Measurements from ENCODE around the gene MOCS2.
"Not testable (repeated sequence)": the region's sequence is repeated elsewhere in the genome, so short reads cannot be mapped to it uniquely, and the experiment has no call there.

The MOCS2 gene

GRCh38 chr5:53113947-53114346 lies 4.4 kb upstream of the MOCS2 start:
- 0 out of 2 replicates have a peak, but pooled peaks cover 4% of the 10 kb centered on the region for H3F3A ChIP-seq (ENCODE audit: insufficient read depth)
- no peaks in the 10 kb centered on the region for H4K20me1 ChIP-seq (ENCODE audit: low read depth, low read length)
- H3K4me3 ChIP-seq (ENCODE audit: insufficient read depth, low read length, poor library complexity, severe bottlenecking) = no peak overlapping the region
- no peak overlapping the region for H3K4me2 ChIP-seq (ENCODE audit: low read depth, low read length, poor library complexity, severe bottlenecking)
- H3K9ac ChIP-seq (ENCODE audit: low read length) = no peak overlapping the region
- no peaks in the 10 kb centered on the region for H3K36me3 ChIP-seq (ENCODE audit: low read length)
- peaks cover 3% of the 10 kb centered on the region; the same call in 1 of the 2 replicates for H3K79me2 ChIP-seq (ENCODE audit: insufficient read depth, low read length)
- no peaks in the 10 kb centered on the region for H3K9me2 ChIP-seq (replicated peaks; ENCODE audit: insufficient read depth, low read length)
- H3K9me3 ChIP-seq (ENCODE audit: insufficient read depth, low read length) = no peaks in the 10 kb centered on the region
- no peak overlapping the region for H3K27ac ChIP-seq (ENCODE audit: low read depth, low read length)
- no peak overlapping the region for H2AFZ ChIP-seq (ENCODE audit: low read depth, low read length, severe bottlenecking)
- TF ChIP-seq CTCF (IDR thresholded peaks at IDR 0.05; ENCODE audit: insufficient read depth, low read length, poor library complexity, severe bottlenecking) = no peak
- TF ChIP-seq EZH2phosphoT487 (conservative IDR thresholded peaks at IDR 0.05; ENCODE audit: low read length) = no peak
- no peaks in the 10 kb centered on the region for H3K27me3 ChIP-seq (ENCODE audit: low read length)

GRCh38 chr5:53112909-53113308 lies 3.4 kb upstream of the MOCS2 start:
- 0 out of 2 replicates have a peak, but pooled peaks cover 4% of the 10 kb centered on the region for H3F3A ChIP-seq (ENCODE audit: insufficient read depth)
- H3K9me2 ChIP-seq (replicated peaks; ENCODE audit: insufficient read depth, low read length) = no peaks in the 10 kb centered on the region
- H3K4me3 ChIP-seq (ENCODE audit: insufficient read depth, low read length, poor library complexity, severe bottlenecking) = no peak overlapping the region
- H3K27ac ChIP-seq (ENCODE audit: low read depth, low read length) = no peak overlapping the region
- H3K9me3 ChIP-seq (ENCODE audit: insufficient read depth, low read length) = no peaks in the 10 kb centered on the region
- no peak overlapping the region for H3K9ac ChIP-seq (ENCODE audit: low read length)
- H3K36me3 ChIP-seq (ENCODE audit: low read length) = no peaks in the 10 kb centered on the region
- H2AFZ ChIP-seq (ENCODE audit: low read depth, low read length, severe bottlenecking) = no peak overlapping the region
- H4K20me1 ChIP-seq (ENCODE audit: low read depth, low read length) = no peaks in the 10 kb centered on the region
- TF ChIP-seq CTCF (IDR thresholded peaks at IDR 0.05; ENCODE audit: insufficient read depth, low read length, poor library complexity, severe bottlenecking) (no peak), EZH2phosphoT487 (conservative IDR thresholded peaks at IDR 0.05; ENCODE audit: low read length) (no peak)
- no peak overlapping the region for H3K4me2 ChIP-seq (ENCODE audit: low read depth, low read length, poor library complexity, severe bottlenecking)
- peaks cover 14% of the 10 kb centered on the region; the same call in 1 of the 2 replicates for H3K79me2 ChIP-seq (ENCODE audit: insufficient read depth, low read length)
- H3K27me3 ChIP-seq (ENCODE audit: low read length) = no peaks in the 10 kb centered on the region

GRCh38 chr5:53112307-53112706 lies 2.8 kb upstream of the MOCS2 start:
- H3K79me2 ChIP-seq (ENCODE audit: insufficient read depth, low read length) = peaks cover 20% of the 10 kb centered on the region; the same call in 1 of the 2 replicates
- H3K27me3 ChIP-seq (ENCODE audit: low read length); H3K9ac ChIP-seq (ENCODE audit: low read length); H4K20me1 ChIP-seq (ENCODE audit: low read depth, low read length); H3K27ac ChIP-seq (ENCODE audit: low read depth, low read length); H3K9me3 ChIP-seq (ENCODE audit: insufficient read depth, low read length); H3K9me2 ChIP-seq (replicated peaks; ENCODE audit: insufficient read depth, low read length); H3K4me2 ChIP-seq (ENCODE audit: low read depth, low read length, poor library complexity, severe bottlenecking); H3F3A ChIP-seq (ENCODE audit: insufficient read depth); H3K4me3 ChIP-seq (ENCODE audit: insufficient read depth, low read length, poor library complexity, severe bottlenecking); H3K36me3 ChIP-seq (ENCODE audit: low read length); H2AFZ ChIP-seq (ENCODE audit: low read depth, low read length, severe bottlenecking): not testable (repeated sequence)

GRCh38 chr5:53111139-53111538 lies 1.6 kb upstream of the MOCS2 start:
- Histone ChIP-seq H4K20me1 (ENCODE audit: low read depth, low read length) (no peaks in the 10 kb centered on the region), H3K79me2 (ENCODE audit: insufficient read depth, low read length) (peaks cover 28% of the 10 kb centered on the region; the same call in 1 of the 2 replicates), H3F3A (ENCODE audit: insufficient read depth) (0 out of 2 replicates have a peak, but pooled peaks cover 4% of the 10 kb centered on the region), H3K9me3 (ENCODE audit: insufficient read depth, low read length) (no peaks in the 10 kb centered on the region), H3K4me2 (ENCODE audit: low read depth, low read length, poor library complexity, severe bottlenecking) (peak overlapping the region; percentile 90), H3K27ac (ENCODE audit: low read depth, low read length) (no peak overlapping the region), H3K27me3 (ENCODE audit: low read length) (no peaks in the 10 kb centered on the region), H3K36me3 (ENCODE audit: low read length) (0 out of 2 replicates have a peak, but pooled peaks cover 3% of the 10 kb centered on the region), H3K9me2 (replicated peaks; ENCODE audit: insufficient read depth, low read length) (no peaks in the 10 kb centered on the region), H3K9ac (ENCODE audit: low read length) (no peak overlapping the region), H2AFZ (ENCODE audit: low read depth, low read length, severe bottlenecking) (no peak overlapping the region), H3K4me3 (ENCODE audit: insufficient read depth, low read length, poor library complexity, severe bottlenecking) (no peak overlapping the region)
- TF ChIP-seq EZH2phosphoT487 (conservative IDR thresholded peaks at IDR 0.05; ENCODE audit: low read length) = no peak
- no peak for TF ChIP-seq CTCF (IDR thresholded peaks at IDR 0.05; ENCODE audit: insufficient read depth, low read length, poor library complexity, severe bottlenecking)
